22Rv1 (cell line): ENCODE measurements around the gene KLRK1.

Experiments used
- CTCF ChIP-seq: fragments of 450-650 bp; IDR thresholded peaks from 2 replicates; pipeline ENCODE4 v1.5.1; 2017; ENCODE audit warnings: mild to moderate bottlenecking
- ZFX ChIP-seq: fragments of 450-650 bp; IDR thresholded peaks from 2 replicates; pipeline ENCODE4 v1.6.1; 2017; ENCODE audit warnings: antibody characterized with exemption, borderline replicate concordance

GRCh38 chr12:10363914-10364814, 25.7 kb downstream of the KLRK1 start:
- TF ChIP-seq CTCF: no peak
- TF ChIP-seq ZFX: no peak
